Activated T-cell treated with anti-CD3 and anti-CD28 coated beads, Interleukin-2, amount 50 U/mL, for 48 hours (primary cell): ENCODE data around the gene OR5T2.
"Not testable (repeated sequence)": the region's sequence is repeated elsewhere in the genome, so short reads cannot be mapped to it uniquely, and the experiment has no call there.

ENCODE experiments used
- DNase-seq, 2 experiments: peaks; one replicate each; pipeline ENCODE4 v3.0.0-alpha.2; 2020

OR5T2 gene

DNA sequence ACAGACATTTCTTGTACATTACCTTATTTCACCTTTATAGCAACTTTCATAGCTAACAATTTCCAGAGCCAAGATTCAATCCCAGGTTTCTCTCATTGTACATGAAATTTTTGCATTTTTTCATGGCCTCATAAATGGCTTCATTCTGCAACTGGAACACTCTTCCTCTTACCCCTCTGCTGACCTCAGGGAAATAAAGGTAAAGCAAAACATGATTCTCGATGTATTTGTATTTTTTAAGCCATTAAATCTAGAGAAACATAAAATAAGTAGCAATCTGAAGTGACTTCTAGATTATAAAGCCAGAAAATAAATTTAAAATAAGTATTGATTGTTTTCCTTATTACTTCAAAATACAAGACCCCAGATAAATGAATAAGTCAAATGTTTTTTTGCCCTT is at the start of gene OR5T2:
Gene OR5T2 (minus strand): TSS at position 101 of the 400 bp plus-strand sequence. CDS start 1,193 bp downstream, outside the sequence.
- no peak for DNase-seq

DNA sequence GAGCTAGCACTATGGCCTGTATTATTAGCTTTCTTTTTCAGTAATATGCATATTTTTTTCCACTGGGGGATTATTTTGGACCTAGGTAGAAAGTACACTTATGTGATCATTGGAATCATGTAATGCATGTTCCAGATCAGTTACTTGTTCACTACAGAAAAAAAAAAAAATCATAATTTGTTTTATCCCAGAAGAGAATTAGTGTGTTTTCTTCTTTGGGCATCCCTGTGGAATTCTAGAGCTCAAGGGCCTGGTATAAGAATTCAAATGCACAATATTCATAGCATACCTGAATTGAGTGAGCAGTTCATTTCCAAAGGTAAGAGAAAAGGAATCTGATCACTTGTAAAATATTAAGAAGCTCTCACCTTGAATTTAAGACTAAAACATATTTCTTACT is 39.8 kb upstream of the OR5T2 start, which contains the start of gene OR5T1:
Gene OR5T1 (plus strand): TSS at position 301 of the 400 bp plus-strand sequence. CDS start 1,485 bp downstream, outside the sequence.
- no peak for DNase-seq

DNA sequence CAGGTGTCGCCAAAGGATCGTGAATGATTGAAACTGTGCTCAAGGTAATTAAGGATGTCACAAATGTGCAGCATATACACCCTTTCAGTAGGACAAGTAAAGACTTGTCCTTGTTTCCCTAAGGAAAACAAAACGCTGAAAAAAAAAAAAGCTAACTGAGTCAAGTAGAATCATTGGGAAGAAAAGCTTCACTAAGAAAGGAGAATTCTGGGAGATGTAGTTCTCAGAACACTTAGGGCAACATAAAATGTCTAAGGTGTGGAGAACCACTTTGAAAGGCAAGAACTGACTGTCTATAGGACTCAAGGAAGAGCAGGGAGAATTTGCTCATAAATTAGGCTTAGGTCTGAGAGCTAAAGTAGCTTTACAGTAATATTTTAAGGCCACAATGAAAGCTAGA is 37.0 kb upstream of the OR5T2 start:
- DNase-seq: no peak

DNA sequence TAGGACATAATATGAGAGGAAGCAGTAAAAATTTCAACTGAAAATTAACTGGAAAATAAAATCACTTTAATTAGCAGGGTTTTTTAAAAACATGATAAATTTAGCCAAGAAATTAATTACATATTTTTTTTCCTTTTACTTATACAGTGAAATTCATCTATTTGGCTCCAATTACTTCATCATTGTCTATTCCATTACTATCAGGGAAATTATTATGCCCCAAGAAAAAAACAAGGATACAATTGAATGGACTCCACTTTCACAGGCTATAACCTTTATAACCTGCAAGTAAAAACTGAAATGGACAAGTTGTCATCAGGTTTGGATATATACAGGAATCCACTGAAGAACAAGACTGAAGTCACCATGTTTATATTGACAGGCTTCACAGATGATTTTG is 17.9 kb upstream of the OR5T2 start, which contains the start of gene OR5T3:
Gene OR5T3 (plus strand): TSS at position 301 of the 400 bp plus-strand sequence. CDS start 0 bp downstream, at position 301.
- DNase-seq: no peak

DNA sequence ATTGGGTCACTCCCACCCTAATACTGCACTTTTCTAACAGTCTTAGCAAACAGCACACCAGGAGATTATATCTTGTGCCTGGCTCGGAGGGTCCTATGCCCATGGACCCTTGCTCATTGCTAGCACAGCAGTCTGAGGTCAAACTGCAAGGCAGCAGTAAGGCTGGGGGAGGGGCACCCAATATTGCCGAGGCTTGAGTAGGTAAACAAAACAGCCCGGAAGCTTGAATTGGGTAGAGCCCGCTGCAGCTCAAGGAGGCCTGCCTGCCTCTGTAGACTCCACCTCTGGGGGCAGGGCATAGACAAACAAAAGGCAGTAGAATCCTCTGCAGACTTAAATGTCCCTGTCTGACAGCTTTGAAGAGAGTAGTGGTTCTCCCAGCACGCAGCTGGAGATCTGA is 14.3 kb downstream of the OR5T2 start:
- not testable (repeated sequence) for DNase-seq

DNA sequence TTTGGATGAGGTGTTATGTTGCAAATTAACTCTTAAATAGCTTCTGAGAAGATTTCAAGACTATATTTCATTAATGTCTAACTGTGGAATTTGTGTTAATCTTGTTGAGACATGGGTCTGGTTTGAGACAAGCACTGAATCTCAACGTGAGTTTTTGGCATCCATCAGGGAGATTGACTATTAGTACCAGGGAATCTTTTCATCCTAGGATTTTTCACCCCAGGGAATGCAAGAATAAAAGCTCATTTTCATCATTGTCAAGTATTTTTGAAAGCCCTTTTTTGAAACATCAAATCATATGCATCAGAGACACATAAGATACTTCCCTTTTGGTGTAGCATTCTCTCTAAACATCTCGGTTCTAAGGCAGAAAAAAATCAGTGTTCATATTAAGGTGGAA is 19.5 kb downstream of the OR5T2 start:
- no peak for DNase-seq

DNA sequence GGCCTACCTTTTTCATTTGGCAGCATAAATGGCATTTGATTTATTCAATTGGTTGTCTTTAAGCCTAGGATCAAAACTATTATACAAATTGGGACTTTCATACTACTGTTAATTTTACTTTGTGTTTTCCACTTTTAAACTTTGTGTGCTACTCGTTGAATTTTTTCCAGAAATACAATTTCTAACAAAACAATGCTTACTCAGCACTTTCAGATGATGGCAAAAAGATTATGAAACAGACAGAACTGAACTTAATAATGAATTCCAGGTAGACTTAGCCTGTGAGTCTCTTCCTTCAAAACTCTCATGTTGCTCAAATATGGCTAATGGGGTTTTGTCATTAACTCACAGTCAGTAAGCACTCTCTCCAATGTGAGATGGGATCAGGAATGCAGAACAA is 26.3 kb downstream of the OR5T2 start:
- DNase-seq: no peak

DNA sequence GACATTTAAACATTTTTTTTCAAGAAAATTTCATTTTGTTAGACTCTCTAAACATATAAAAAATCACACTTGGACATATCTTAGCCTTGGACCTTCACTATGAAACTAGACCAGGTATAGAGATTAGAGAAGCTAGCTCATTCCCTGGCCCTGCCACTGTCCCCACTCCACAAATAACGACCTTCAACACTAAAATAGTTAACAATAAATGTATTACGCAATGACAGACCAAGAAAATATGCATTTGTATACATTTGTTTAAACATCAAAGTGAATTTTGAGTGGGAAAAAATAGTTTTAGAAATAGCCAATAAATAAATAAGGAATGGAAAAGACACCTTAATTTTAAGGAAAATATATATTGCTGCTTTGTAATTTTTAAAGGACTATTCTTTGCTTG is 36.7 kb downstream of the OR5T2 start:
- no peak for DNase-seq

DNA sequence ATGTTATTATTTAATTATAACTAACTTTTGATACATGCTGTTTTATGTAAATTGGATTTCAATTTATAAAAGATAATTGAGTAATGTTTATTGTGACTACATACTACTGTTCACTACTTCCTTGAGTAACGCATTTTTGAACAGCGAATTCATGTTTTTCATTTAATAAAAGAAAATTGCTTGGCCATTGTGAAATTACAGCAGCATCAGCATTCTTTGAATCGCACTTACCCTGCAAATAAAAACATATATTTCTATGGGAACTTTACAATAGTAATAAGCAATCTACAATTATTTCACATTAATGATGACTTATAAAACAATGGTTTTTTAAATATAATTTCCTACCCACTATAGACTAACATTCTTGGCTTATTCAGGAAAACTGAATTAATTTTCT is 37.4 kb downstream of the OR5T2 start:
- DNase-seq: no peak

DNA sequence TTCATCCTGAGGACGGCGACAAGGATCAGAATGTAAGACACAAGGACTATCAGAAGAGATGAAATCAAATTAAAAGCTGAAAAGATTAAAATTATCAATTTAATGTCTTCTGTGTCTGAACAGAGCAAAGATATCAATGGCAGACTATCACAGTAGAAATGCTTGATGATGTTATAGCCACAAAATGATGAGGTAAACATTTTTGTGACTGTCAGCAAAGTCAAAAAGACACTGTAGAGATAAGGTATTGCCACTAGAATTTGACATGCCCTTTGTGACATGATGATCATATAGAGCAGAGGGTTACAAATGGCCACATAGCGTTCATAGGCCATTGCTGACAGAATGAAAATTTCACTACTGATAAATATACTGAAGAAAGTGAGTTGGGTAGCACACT is 45.5 kb downstream of the OR5T2 start:
- DNase-seq: no peak

DNA sequence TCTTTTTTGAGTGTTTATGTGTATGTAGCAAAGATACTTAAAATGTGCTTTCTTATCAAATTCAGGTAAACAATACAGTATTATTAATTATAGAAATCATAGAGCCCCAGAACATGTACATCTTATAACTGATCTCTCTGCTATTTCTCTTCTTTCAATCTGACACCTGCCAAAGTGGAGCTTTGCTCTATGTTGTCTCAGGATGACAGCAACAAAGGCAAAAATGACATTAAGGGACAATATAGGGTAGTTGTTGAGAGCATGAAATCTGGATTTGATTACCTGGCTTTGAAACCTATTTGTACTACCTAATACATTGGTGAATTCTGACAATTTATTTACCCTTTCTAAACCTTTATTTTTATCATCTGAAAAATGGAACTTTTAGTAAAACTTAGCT is 50.6 kb downstream of the OR5T2 start:
- DNase-seq: no peak
